Left lung (tissue), 10 donors: ENCODE measurements around the gene KIF3A. TPM values are rescaled to one million over a fixed set of nuclear protein-coding genes. Genes with fewer than 3 reads are reported as not detected.

Source experiments
- ATAC-seq: fragments of 200-7000 bp; cut with Tn5 transposase; one replicate; pipeline ENCODE4 v1.9.1; 2020; ENCODE audit warnings: moderate library complexity
- DNase-seq, 4 donors: peaks; one replicate each; pipeline ENCODE4 v3.0.0-alpha.2; 2013 to 2020
- H3K27ac ChIP-seq, 2 donors: fragments of 200-600 bp; sonication (generic) in 1 of 2; one replicate each; pipeline versions ENCODE4 v1.5.0 to v1.8.0; 2020 to 2021
- H3K27me3 ChIP-seq, 2 donors: fragments of 200-600 bp; sonication (generic) in 1 of 2; one replicate each; pipeline versions ENCODE4 v1.5.0 to v1.8.0; 2020 to 2021
- H3K36me3 ChIP-seq, 2 donors: fragments of 200-600 bp; sonication (generic) in 1 of 2; one replicate each; pipeline versions ENCODE4 v1.5.0 to v1.8.0; 2020 to 2021
- H3K4me1 ChIP-seq, 2 donors: fragments of 200-600 bp; one replicate each; pipeline ENCODE4 v1.8.0; 2021
- H3K4me3 ChIP-seq, 2 donors: fragments of 200-600 bp; sonication (generic) in 1 of 2; one replicate each; pipeline versions ENCODE4 v1.5.0 to v1.8.0; 2020 to 2021; ENCODE audit warnings: mild to moderate bottlenecking in 1 of 2
- H3K9me3 ChIP-seq, 2 donors: fragments of 200-600 bp; sonication (generic) in 1 of 2; one replicate each; pipeline versions ENCODE4 v1.5.0 to v1.8.0; 2020 to 2021
- intact Hi-C, 2 donors: fragments of 100-400 bp; cut with DNase I; formaldehyde crosslinking; loops; one replicate each; pipeline versions ENCODE4 v1.11.2 to v1.14.2; 2022
- polyA plus RNA-seq, 6 donors: library from polyadenylated mRNA; unstranded; fragments of 120-200 nt; gene quantifications; one replicate each; pipeline ENCODE4 v1.2.1, GENCODE V29; 2013; ENCODE audit not compliant: insufficient read length in 6 of 6
- total RNA-seq, 2 donors: library from RNA; stranded (reverse); fragmentation: NEBNext Ultra II Directional; extraction: Animal tissue kit (Norgen Biotek cat#: 25700); gene quantifications; one replicate each; pipeline ENCODE4 v1.2.1, GENCODE V29; 2021
- TF ChIP-seq, protein P1 (sequence below), 2 donors: fragments of 200-600 bp; sonication (generic) in 1 of 2; IDR thresholded peaks; one replicate each; pipeline versions ENCODE4 v1.5.0 to v1.8.0; 2021; ENCODE audit warnings: antibody characterized with exemption in 2 of 2
- donor health status: DM: no; HTN: yes; CAD: no.
- donor health status: DM: no; HTN: no; CAD: no.

Gene KIF3A
- total and polyA plus RNA-seq, 8 donors = 8.9 to 30.4 (median 25.5) TPM

DNA sequence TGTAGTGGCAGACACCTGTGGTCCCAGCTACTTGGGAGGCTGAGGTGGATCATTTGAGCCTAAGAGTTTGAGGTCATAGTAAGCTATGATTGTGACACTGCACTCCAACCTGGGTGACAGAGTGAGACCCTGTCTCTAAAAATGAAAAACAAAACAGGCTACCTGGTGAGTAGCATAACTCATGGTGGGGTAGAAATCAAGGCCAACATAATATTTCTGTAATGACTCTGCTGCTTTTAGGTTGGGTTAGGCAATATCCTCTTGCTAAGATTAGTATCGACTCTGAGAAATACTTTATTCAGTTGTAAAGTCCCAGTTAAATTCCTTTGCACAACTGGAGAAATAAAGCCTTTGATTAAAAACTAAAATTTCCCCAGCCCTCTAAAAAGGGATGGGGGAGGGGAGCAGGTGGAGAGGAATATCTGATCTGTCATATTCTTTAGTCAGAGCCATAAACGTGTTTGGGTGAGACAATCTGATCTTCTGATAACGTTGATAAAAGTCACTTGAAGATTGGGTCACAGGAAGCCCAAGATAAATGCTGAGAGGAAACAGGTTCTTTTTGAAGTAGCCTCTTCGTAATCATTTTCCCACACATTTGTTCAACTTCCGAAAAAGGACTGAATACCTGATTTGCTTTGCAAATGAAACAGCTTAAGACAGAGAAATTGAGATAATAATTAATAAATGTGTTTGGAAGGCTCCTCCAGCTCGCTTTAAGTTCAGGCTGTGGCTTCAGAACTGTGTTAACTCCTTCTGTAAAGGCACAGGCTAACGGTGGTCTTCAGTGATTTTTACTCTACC is 48.6 kb downstream of the KIF3A start:
- TF ChIP-seq, protein P1, sequence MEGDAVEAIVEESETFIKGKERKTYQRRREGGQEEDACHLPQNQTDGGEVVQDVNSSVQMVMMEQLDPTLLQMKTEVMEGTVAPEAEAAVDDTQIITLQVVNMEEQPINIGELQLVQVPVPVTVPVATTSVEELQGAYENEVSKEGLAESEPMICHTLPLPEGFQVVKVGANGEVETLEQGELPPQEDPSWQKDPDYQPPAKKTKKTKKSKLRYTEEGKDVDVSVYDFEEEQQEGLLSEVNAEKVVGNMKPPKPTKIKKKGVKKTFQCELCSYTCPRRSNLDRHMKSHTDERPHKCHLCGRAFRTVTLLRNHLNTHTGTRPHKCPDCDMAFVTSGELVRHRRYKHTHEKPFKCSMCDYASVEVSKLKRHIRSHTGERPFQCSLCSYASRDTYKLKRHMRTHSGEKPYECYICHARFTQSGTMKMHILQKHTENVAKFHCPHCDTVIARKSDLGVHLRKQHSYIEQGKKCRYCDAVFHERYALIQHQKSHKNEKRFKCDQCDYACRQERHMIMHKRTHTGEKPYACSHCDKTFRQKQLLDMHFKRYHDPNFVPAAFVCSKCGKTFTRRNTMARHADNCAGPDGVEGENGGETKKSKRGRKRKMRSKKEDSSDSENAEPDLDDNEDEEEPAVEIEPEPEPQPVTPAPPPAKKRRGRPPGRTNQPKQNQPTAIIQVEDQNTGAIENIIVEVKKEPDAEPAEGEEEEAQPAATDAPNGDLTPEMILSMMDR (IDR thresholded peaks at IDR 0.05) = no peak
- intact Hi-C loops = no loop called here
- no peaks in the 10 kb centered on the region for H3K9me3 ChIP-seq
- H3K27ac ChIP-seq = no peak overlapping the region
- no peaks in the 10 kb centered on the region for H3K4me1 ChIP-seq
- no peaks in the 10 kb centered on the region for H3K36me3 ChIP-seq
- H3K4me3 ChIP-seq = no peak overlapping the region
- DNase-seq = no peak
- no peaks in the 10 kb centered on the region for H3K27me3 ChIP-seq
- ATAC-seq = no peak

- Histone ChIP-seq H3K4me3 (no peak overlapping the region), H3K4me1 (no peaks in the 10 kb centered on the region), H3K36me3 (no peaks in the 10 kb centered on the region), H3K9me3 (no peaks in the 10 kb centered on the region), H3K27me3 (no peaks in the 10 kb centered on the region), H3K27ac (no peak overlapping the region)
- DNase-seq (no peak), ATAC-seq (no peak)
- TF ChIP-seq, protein P1 (IDR thresholded peaks at IDR 0.05) = no peak
- intact Hi-C loops = no loop called here
Observed at GRCh38 chr5:132687995-132688394, 49.4 kb downstream of the KIF3A start.

GRCh38 chr5:132686193-132686592 is 51.2 kb downstream of the KIF3A start:
- no peaks in the 10 kb centered on the region for H3K27me3 ChIP-seq

DNA sequence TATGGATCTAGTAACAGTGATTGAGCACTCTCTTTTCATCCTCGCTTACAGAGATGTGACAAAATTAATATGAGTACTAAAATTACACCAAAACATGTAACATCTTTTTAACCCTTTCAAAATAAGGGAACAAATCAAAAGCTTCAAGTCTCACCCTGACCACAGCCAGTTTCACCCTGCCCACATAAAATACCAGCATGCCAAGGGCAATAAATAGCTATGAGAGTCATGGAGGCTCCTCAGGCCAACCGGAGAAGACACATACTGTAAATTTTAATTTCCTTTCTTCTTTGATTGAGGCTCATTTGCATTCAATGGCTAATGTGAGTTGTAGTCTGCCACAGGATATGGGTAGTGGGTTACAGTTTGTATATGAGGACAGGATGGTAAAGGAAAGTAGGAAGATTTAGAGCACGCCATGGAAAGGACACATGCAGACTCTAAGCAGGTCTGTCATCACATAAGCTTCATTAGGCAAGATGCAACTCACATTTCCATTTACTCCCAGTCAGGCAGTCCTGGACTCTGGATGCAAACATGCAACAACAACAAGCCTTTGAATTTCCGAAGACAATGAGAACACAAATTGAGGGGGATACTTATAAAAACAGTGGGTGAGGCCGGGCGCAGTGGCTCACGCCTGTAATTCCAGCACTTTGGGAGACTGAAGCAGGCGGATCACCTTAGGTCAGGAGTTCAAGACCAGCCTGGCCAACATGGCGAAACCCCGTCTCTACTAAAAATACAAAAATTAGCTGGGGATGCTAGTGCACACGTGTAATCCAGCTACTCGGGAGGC is 52.2 kb downstream of the KIF3A start:
- no peaks in the 10 kb centered on the region for H3K4me1 ChIP-seq
- no peak for DNase-seq
- no peak overlapping the region for H3K27ac ChIP-seq
- no peaks in the 10 kb centered on the region for H3K9me3 ChIP-seq
- intact Hi-C loops = no loop called here
- no peak for ATAC-seq
- TF ChIP-seq, protein P1 (IDR thresholded peaks at IDR 0.05) = no peak
- no peaks in the 10 kb centered on the region for H3K27me3 ChIP-seq
- no peaks in the 10 kb centered on the region for H3K36me3 ChIP-seq
- no peak overlapping the region for H3K4me3 ChIP-seq

More at GRCh38 chr5:132686193-132686592, 51.2 kb downstream of the KIF3A start:
- Histone ChIP-seq H3K4me1 (no peaks in the 10 kb centered on the region), H3K36me3 (no peaks in the 10 kb centered on the region), H3K27ac (no peak overlapping the region), H3K9me3 (no peaks in the 10 kb centered on the region), H3K4me3 (no peak overlapping the region)
- TF ChIP-seq, protein P1 (IDR thresholded peaks at IDR 0.05) = no peak
- DNase-seq (no peak), ATAC-seq (no peak)
- intact Hi-C loops = no loop called here

GRCh38 chr5:132684491-132684890 is 52.9 kb downstream of the KIF3A start:
- H3K36me3 ChIP-seq = no peaks in the 10 kb centered on the region
- no peak for ATAC-seq
- no peaks in the 10 kb centered on the region for H3K27me3 ChIP-seq
- no peak overlapping the region for H3K4me3 ChIP-seq
- intact Hi-C loops = no loop called here
- TF ChIP-seq, protein P1 (IDR thresholded peaks at IDR 0.05) = no peak
- H3K9me3 ChIP-seq = no peaks in the 10 kb centered on the region
- DNase-seq = no peak
- H3K4me1 ChIP-seq = no peaks in the 10 kb centered on the region
- H3K27ac ChIP-seq = no peak overlapping the region
